Fibroblast of peridontal ligament (primary cell): Measurements from ENCODE around the gene MCIDAS.

Source experiments
- DNase-seq: peaks from one replicate; pipeline ENCODE4 v3.0.0-alpha.2; 2010; ENCODE audit errors: extremely low read depth

Gene MCIDAS

GRCh38 chr5:55222092-55222984 lies 4.8 kb downstream of the MCIDAS start:
- no peak for DNase-seq

- DNase-seq = no peak
Observed at GRCh38 chr5:55220433-55221185, 6.5 kb downstream of the MCIDAS start.

GRCh38 chr5:55219770-55220169 lies 7.3 kb downstream of the MCIDAS start:
- no peak for DNase-seq

GRCh38 chr5:55218967-55219366 lies 8.1 kb downstream of the MCIDAS start:
- no peak for DNase-seq

GRCh38 chr5:55211184-55211874 lies 15.8 kb downstream of the MCIDAS start:
- DNase-seq = no peak

GRCh38 chr5:55205001-55205400 lies 22.1 kb downstream of the MCIDAS start:
- no peak for DNase-seq

GRCh38 chr5:55191165-55191564 lies 36.0 kb downstream of the MCIDAS start:
- DNase-seq = peak; percentile 16

- no peak for DNase-seq
Observed at GRCh38 chr5:55188656-55189540, 38.2 kb downstream of the MCIDAS start.

GRCh38 chr5:55187370-55187769 lies 39.7 kb downstream of the MCIDAS start:
- DNase-seq = no peak

GRCh38 chr5:55180016-55180415 lies 47.1 kb downstream of the MCIDAS start:
- DNase-seq = no peak

GRCh38 chr5:55177078-55177477 lies 50.0 kb downstream of the MCIDAS start:
- DNase-seq = no peak

- no peak for DNase-seq
Observed at GRCh38 chr5:55176176-55176818, 50.8 kb downstream of the MCIDAS start.

- DNase-seq = no peak
Observed at GRCh38 chr5:55175781-55176175, 51.3 kb downstream of the MCIDAS start.

- DNase-seq = no peak
Observed at GRCh38 chr5:55173687-55174230, 53.4 kb downstream of the MCIDAS start.

- peak; percentile 45 for DNase-seq
Observed at GRCh38 chr5:55172937-55173686, 54.0 kb downstream of the MCIDAS start, which contains the start of gene CDC20B. Gene CDC20B, minus strand, starts transcription at chr5:55173177. Its CDS starts 177 bp downstream, at chr5:55173000.

- DNase-seq = peak; percentile 82
Observed at GRCh38 chr5:55172051-55172899, 54.8 kb downstream of the MCIDAS start.

- DNase-seq = no peak
Observed at GRCh38 chr5:55171471-55171870, 55.6 kb downstream of the MCIDAS start.
